ENCODE results near the gene ARHGEF39.
"Not testable (repeated sequence)": the region's sequence is repeated elsewhere in the genome, so short reads cannot be mapped to it uniquely, and the experiment has no call there.

Gene ARHGEF39

DNA sequence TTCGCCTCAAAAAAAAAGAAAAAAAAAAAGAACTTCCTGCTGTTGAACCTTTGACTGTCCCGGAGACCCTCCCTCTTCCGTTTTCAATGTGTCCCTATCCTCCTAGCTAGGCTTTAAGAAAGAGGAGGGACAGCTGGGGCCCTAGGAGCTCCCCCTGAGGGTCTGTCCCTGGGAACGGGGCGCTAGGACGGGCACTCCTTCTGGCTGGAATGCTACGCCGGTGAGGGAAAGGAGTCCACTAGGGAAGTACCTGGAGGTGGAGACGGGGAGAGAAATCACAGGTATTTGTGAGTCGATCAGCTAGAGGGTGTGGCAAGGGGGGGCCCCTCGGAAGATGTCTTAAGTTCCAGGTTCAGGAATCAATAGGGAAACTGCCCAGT lies 18.9 kb downstream of the ARHGEF39 start:
- no peak for TF ChIP-seq POLR2A (IDR thresholded peaks at IDR 0.05; ENCODE audit: low read depth, low read length)
- TF ChIP-seq POLR2AphosphoS5 (IDR thresholded peaks at IDR 0.05; ENCODE audit: low read depth, low read length), result no peak
- no peak for TF ChIP-seq TAF1 (IDR thresholded peaks at IDR 0.05; ENCODE audit: borderline replicate concordance, low read depth, low read length)
- DNase-seq (ENCODE audit: insufficient read length) (no peak), FAIRE-seq (no peak)

- FAIRE-seq; DNase-seq (ENCODE audit: insufficient read length): not testable (repeated sequence)
Observed at GRCh38 chr9:35645736-35646135, 19.3 kb downstream of the ARHGEF39 start.

GRCh38 chr9:35643046-35643445 lies 21.9 kb downstream of the ARHGEF39 start:
- DNase-seq (ENCODE audit: insufficient read length) (no peak), FAIRE-seq (no peak)
- no peak for TF ChIP-seq POLR2A (IDR thresholded peaks at IDR 0.05; ENCODE audit: low read depth, low read length)
- no peak for TF ChIP-seq TAF1 (IDR thresholded peaks at IDR 0.05; ENCODE audit: borderline replicate concordance, low read depth, low read length)
- no peak for TF ChIP-seq POLR2AphosphoS5 (IDR thresholded peaks at IDR 0.05; ENCODE audit: low read depth, low read length)

DNA sequence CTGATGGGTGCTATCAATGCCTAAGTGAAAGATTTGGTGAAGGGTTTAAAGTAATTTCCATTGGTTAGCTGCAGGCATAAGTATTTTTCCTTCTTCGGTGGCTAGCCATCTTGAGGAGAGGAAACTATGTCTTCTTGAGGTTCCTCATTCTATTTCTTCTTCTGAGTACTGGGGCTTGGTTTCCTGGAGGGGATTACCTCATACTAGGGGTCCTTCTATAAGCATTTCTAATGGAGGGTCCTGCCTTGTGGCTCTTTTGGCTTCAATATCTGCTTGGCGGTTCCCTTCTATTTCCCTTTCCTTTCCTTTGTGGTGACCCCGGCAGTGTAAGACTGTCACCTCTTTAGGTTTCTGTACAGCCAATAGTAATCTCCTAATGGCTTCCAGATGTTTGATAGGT lies 23.5 kb downstream of the ARHGEF39 start:
- FAIRE-seq; DNase-seq (ENCODE audit: insufficient read length): not testable (repeated sequence)

DNA sequence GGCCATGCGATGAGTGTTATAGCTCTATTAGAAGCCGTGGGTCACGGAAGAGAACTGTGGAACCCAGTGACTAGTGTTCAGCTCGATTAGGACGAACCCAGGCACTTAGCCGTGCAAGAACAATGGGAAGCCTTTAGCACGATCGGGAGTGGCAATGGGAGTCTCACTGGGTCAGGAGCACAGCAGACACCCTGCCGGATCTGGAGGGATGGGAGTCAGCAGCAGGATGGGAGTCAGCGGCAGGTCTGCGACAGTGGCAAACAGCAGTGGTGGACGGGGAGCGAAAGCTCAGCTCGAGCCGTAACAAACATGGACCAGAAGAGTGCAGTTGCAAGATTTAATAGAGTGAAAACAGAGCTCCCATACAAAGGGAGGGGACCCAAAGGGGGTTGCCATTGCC lies 24.6 kb downstream of the ARHGEF39 start:
- not testable (repeated sequence) for DNase-seq (ENCODE audit: insufficient read length); FAIRE-seq

GRCh38 chr9:35639631-35640030 lies 25.4 kb downstream of the ARHGEF39 start:
- DNase-seq (ENCODE audit: insufficient read length) (no peak), FAIRE-seq (peak; percentile 87)
- no peak for TF ChIP-seq POLR2AphosphoS5 (IDR thresholded peaks at IDR 0.05; ENCODE audit: low read depth, low read length)
- no peak for TF ChIP-seq POLR2A (IDR thresholded peaks at IDR 0.05; ENCODE audit: low read depth, low read length)
- TF ChIP-seq TAF1 (IDR thresholded peaks at IDR 0.05; ENCODE audit: borderline replicate concordance, low read depth, low read length), result no peak

GRCh38 chr9:35639225-35639624 lies 25.8 kb downstream of the ARHGEF39 start:
- not testable (repeated sequence) for DNase-seq (ENCODE audit: insufficient read length); FAIRE-seq

DNA sequence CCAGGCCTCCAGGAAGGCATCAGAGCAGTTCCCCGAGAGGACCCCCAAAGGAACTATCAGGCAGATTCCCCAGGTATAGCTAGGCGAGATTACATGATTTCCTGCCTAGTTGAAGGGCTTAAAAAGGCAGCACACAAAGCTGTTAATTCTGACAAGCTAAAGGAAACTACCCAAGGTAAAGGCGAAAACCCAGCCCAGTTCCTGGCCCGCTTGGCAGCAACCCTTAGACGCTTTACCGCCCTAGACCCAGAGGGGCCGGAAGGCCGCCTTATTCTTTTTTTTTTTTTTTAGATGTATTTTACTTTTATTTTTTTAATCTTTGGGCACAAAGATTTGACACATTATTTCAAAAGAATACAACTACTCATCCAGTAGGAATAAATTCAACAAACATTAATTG lies 26.2 kb downstream of the ARHGEF39 start:
- FAIRE-seq; DNase-seq (ENCODE audit: insufficient read length): not testable (repeated sequence)

- not testable (repeated sequence) for DNase-seq (ENCODE audit: insufficient read length); FAIRE-seq
Observed at GRCh38 chr9:35637427-35637955, 27.5 kb downstream of the ARHGEF39 start.

- not testable (repeated sequence) for DNase-seq (ENCODE audit: insufficient read length); FAIRE-seq
Observed at GRCh38 chr9:35636877-35637246, 28.1 kb downstream of the ARHGEF39 start.

DNA sequence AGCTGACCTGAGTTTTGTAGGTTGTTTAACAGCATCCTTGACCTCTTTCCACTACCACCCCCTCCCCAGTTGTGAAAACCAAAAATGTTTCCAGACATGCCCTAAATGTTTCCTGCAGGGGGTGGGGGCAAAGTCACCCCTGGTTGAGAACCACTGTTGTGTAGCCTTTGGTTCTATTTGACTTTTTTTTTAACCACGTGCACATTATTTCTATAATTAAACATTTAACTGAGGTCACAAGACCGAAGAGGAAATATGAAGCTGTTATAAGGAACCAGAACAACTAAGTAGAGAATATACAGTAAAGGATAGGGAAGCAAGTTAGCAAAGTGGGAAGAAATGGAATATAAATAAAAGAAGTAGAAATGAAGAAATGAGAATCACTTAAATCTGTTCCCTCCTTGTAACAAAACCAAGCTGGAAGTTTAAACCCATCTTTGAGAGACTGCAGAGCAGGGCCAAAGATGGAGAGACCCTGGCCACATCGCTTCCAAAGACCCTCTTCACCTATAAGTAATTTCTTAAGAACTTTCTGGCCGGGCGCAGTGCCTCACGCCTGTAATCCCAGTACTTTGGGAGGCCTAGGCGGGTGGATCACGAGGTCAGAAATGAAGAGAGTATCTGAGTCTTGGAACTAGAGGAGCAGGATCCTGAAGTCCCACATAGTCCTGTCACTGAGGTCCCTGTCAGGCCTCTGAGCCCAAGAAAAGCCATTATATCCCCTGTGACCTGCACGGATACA lies 28.7 kb downstream of the ARHGEF39 start:
- FAIRE-seq, result no peak
- DNase-seq (ENCODE audit: insufficient read length), result no peak
- no peak for TF ChIP-seq TAF1 (IDR thresholded peaks at IDR 0.05; ENCODE audit: borderline replicate concordance, low read depth, low read length)
- TF ChIP-seq POLR2AphosphoS5 (IDR thresholded peaks at IDR 0.05; ENCODE audit: low read depth, low read length), result no peak
- no peak for TF ChIP-seq POLR2A (IDR thresholded peaks at IDR 0.05; ENCODE audit: low read depth, low read length)

- DNase-seq (ENCODE audit: insufficient read length) (no peak), FAIRE-seq (no peak)
- TF ChIP-seq TAF1 (IDR thresholded peaks at IDR 0.05; ENCODE audit: borderline replicate concordance, low read depth, low read length) (no peak), POLR2A (IDR thresholded peaks at IDR 0.05; ENCODE audit: low read depth, low read length) (no peak), POLR2AphosphoS5 (IDR thresholded peaks at IDR 0.05; ENCODE audit: low read depth, low read length) (no peak)
Observed at GRCh38 chr9:35635730-35636129, 29.3 kb downstream of the ARHGEF39 start.

- FAIRE-seq, result no peak
- no peak for DNase-seq (ENCODE audit: insufficient read length)
- TF ChIP-seq TAF1 (IDR thresholded peaks at IDR 0.05; ENCODE audit: borderline replicate concordance, low read depth, low read length) (no peak), POLR2AphosphoS5 (IDR thresholded peaks at IDR 0.05; ENCODE audit: low read depth, low read length) (no peak), POLR2A (IDR thresholded peaks at IDR 0.05; ENCODE audit: low read depth, low read length) (no peak)
Observed at GRCh38 chr9:35629597-35629996, 35.4 kb downstream of the ARHGEF39 start.

- TF ChIP-seq POLR2A (IDR thresholded peaks at IDR 0.05; ENCODE audit: low read depth, low read length) (no peak), POLR2AphosphoS5 (IDR thresholded peaks at IDR 0.05; ENCODE audit: low read depth, low read length) (no peak), TAF1 (IDR thresholded peaks at IDR 0.05; ENCODE audit: borderline replicate concordance, low read depth, low read length) (no peak)
- no peak for DNase-seq (ENCODE audit: insufficient read length)
- FAIRE-seq, result no peak
Observed at GRCh38 chr9:35628389-35628991, 36.5 kb downstream of the ARHGEF39 start.
